Renal pelvis (tissue), 4 donors: ENCODE measurements around the gene PRR11. TPM values are rescaled to one million over a fixed set of nuclear protein-coding genes. Genes with fewer than 3 reads are reported as not detected.
"Not testable (repeated sequence)": the region's sequence is repeated elsewhere in the genome, so short reads cannot be mapped to it uniquely, and the experiment has no call there.

Experiments
- DNase-seq: peaks from one replicate; pipeline ENCODE4 v3.0.0-alpha.2; 2013
- polyA plus RNA-seq, 3 donors: library from polyadenylated mRNA; unstranded; fragments of 120-200 nt; gene quantifications; one replicate each; pipeline ENCODE4 v1.2.1, GENCODE V29; 2013; ENCODE audit not compliant: insufficient read length in 3 of 3

PRR11 gene
- polyA plus RNA-seq, 3 donors, result 17.1 to 19.6 (median 19.0) TPM

DNA sequence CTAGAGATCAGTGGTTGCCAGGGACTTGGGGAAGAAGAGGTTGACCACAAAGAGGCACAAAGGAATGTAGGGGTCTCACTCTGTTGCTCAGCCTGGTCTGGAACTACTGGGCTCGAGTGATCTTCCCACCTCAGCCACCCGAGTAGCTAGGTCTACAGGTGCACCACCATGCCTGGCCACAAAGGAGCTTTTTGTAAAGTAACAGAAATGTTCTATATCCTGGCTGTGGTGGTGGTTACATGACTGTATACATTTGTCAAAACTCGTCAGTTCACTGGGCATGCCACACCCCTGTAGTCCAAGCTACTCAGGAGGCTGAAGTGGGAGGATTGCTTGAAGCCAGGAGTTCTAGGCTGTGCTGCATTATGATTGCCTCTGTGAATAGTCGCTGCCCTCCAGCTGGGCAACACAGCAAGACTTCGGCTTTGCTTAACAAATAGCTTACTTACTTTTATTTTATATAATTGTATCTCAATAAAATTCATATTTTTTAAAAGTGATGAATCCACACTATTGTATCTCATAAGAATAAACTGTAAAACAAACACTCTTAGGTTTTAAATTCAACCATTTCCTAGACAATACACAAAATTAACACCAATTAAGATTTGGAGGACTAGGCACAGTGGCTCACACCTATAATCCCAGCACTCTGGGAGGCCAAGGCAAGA, 5.6 kb upstream of the PRR11 start:
- no peak for DNase-seq

DNA sequence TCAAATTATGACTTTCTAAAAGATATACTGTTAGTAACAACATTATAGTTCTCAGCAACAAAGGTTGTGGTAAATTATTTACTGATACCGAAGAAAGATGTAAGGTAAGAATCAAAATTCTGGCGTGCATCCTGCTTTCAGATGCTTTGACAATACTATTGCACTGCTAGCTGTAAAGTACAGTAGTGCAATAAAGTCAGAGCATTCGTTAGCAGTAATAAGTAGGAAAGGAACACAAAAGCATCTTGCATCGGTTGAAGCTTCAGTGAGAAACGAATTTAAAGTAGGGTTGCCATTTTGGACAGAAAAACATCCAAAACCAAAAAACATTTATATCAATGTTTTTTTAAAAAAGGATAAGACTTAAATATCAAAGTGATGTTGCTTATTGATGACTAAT, 4.5 kb upstream of the PRR11 start:
- no peak for DNase-seq

DNA sequence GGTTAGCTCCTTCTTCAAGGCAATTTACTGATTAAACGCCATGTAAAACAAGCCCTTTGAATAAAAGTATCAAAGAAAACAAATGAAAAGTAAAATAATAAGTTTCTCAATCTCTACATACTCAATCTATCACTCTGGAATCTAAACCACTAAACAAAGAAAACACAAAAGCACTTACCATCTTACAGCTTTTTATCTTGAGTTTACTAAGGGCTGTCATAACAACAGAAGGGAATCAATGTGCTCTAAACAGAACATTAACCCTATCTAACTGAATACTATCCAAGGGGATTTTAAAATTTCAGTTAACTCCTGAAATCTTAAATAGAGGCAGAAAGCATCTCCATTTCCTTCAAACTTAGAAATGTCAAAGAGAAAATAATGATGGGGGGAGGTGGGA, 4.0 kb upstream of the PRR11 start:
- no peak for DNase-seq

DNA sequence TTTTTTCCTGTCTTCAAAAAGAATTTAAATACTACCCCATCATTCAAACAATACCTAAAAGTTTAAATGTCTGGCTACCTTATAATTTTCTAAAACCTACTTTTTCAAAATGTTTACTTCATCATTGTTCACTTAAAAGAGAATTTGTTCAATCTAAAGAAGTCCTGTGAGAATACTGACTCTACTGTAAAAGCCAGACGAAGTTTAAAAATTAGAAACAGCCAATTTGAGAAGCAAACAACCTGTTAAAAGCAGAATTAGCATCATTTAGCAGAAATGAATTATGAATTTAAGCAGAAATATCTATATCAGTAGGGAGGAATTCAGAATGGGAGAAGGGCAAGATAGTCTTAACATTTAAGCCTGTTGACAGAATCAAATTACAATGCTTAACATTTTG, 2.6 kb upstream of the PRR11 start:
- no peak for DNase-seq

DNA sequence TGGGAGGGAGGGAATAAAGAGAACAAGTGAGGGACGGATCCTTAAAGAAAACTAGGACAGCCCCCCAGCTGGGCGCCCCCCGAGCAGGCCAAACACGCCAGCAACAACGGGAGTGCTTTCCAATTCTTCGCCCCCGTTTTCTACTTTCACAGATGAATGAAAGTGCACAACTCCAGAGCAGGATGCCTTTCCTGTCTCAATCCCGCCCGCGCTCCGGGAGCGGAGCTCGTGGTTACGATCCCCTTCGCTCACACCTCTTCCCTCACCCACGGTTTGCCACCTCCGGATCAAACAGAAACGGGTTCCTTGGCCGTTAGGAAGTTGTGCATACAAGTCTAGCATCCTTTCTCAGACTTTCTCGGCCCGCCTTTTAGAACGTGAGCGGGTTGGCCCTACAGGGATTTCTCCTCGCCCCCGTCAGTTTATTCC, 1.2 kb upstream of the PRR11 start:
- DNase-seq, result peak; percentile 49

DNA sequence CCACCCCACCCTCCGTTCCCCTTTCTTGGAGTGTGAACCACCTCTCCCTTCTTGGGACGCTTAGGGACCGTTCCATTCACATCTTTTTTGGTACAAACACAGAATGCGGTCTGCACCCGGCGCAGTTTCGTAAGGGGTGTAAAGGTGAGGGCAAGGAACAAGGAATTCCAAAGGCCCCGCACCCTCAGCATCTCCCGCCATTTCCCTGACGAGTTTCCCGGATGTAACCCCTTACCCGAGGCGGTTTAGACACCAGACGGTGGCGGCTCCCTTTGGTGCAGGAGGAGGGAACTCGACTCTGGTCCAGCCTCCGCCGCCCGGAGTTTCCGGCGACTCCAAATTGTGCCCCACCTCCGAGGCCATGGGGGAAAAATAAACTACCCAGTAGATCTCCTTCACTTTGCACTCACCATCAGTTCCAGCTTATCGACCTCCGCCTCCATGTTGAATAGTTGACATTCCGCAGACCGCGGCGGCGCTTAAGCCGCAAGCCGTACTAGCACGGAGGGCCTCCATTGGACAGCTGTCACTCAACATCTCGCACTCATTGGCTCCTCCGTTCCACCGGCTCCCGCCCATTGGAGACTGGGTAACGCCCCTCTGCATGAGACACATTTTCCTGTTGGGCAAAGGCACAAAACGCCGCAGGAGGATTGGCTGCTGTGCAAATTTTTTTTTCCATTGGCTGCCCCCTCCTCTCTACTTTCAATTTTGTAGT, 666 bp upstream of the PRR11 start, which contains the start of gene SKA2:
Gene SKA2 (minus strand): TSS at position 466 of the 718 bp plus-strand sequence. CDS start 23 bp downstream, at position 443.
- no peak for DNase-seq

DNA sequence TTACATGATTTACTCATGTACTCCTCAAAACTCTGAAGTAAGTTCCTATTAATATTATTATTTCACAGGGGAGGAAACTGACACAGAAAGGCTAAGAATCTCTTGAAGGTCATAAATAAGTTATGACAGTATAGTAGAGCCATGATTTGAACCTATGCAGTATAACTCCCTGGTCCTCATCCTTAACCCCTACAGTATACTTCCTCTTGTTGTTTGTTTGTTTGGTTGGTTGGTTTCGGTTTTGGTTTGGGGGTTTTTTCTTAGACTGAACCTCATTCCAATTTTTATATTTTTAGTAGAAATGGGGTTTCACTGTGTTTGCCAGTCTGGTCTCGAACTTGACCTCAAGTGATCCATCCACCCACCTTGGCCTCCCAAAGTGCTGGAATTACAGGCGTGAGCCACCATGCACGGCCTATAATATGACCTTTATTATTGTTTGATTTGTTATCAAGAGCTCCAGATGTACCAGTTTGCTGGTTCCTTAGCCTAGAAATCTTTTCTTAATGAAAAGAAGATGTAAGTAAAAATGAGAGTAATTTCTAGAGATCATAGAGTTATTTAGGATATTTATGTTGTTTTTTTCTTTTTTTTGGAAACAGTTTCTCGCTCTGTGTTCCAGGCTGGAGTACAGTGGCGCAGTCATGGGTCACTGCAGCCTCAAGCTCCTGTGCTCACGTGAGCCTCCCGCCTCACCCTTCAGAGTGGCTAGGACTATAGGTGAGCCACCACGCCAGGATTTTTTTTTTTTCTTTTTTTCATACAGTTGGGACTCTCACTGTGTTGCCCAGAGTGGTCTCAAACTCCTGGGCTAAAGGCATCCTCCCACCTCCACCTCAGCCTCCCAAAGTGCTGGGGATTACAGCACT, 4.8 kb downstream of the PRR11 start:
- DNase-seq, result no peak

DNA sequence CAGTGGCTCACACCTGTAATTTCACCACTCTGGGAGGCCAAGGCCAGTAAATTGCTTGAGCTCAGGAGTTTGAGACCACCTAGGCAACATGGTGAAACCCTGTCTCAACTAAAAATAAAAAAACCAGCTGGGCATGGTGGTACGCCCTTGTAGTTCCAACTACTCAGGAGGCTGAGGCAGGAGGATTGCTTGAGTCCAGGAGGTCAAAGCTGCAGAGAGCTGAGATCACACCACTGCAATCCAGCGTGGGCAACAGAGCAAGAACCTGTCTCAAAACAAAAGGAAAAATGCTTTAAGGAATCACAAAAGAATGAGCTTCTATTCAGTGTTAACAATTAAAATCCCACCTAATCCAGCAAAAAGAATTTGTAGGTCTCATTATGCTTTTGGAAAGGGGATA, 5.9 kb downstream of the PRR11 start:
- DNase-seq, result no peak

DNA sequence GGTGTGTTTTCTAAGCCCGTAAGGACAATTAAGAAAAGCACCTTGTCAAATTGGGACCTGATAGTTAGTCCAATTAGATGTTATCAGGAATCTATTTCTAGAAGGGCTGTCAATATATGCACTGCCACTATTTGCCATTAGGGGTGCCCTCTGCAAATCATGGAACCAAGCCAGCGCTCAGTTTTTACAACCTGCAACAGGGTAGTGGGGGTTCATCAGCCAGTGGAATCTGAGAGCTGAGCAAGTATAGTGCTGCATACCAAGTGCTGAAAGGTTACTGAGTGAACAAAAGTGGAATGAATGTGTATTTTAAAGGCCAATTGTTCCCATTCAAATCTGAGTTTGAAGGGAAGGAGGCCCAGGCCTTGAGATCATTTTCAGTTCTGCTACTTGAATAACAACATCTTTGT, 10.4 kb downstream of the PRR11 start:
- peak; percentile 40 for DNase-seq

DNA sequence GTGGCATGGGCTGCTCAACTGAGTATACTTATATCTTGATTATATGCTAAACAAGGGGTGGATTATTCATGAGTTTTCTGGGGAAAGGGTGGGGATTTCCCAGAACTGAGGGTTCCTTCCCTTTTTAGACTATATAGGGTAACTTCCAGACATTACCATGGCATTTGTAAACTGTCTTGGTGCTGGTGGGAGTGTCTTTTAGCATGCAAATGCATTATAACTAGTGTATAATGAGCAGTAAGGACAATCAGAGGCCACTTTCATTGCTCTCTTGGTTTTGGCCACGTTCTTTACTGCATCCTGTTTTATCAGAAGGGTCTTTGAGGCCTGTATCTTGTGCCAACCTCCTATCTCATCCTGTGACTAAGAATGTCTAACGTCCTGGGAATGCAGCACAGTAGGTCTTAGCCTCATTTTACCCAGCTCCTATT, 12.0 kb downstream of the PRR11 start:
- DNase-seq, result no peak

DNA sequence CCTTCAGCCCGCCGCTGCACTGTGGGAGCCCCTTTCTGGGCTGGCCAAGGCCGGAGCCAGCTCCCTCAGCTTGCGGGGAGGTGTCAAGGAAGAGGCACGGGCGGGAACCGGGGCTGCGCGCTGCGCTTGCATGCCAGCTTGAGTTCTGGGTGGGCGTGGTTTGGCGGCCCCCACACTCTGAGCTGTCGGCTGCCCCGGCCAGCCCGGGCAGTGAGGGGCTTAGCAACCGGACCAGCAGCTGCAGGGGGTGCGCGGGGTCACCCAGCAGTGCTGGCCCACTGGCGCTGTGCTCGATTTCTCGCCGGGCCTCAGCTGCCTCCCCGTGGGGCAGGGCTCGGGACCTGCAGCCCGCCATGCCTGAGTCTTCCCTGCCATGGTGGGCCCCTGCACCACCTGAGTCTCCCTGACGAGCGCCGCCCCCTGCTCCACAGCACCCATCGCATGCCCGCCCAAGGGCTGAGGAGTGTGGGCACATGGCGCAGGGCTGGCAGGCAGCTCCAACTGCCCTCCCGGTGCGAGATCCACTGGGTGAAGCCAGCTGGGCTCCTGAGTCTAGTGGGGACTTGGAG, 17.0 kb downstream of the PRR11 start:
- DNase-seq, result no peak

DNA sequence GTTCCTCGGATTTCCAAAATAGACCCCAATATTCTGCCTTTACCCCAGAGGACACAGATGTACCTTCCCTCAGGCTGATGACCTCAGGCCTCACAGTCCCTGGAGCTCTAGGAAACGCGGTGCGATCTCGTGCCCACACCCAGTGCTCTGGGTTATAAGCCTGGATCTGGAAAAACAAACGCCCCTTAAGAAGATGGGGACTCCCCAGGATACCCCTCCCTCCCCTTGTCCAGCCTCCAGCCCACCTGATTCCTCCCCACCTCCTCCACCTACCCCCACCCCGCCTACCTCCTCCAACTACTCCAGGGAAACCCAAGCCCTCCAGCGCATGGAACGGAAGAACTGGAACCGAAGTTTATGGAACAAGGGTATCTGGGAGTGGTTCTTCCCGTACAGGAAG, 19.1 kb downstream of the PRR11 start:
- DNase-seq, result no peak

DNA sequence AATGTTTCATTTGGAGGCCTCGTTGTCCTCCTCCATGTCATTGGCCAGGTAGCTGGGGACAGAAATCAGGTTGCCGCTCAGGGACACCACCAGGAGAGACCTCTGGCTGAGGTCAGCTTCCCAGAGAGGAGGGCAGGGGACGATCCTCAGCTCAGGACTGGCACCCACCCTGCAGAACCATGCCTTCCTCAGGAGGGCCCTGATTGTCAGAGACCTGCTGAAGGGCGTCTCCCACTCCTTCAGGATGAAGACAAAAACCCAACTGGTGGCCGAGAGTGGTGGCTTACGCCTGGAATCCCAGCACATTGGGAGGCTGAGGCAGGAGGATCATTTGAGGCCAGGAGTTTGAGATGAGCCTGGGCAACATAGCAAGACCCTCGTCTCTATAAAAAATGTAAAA, 19.5 kb downstream of the PRR11 start:
- no peak for DNase-seq

DNA sequence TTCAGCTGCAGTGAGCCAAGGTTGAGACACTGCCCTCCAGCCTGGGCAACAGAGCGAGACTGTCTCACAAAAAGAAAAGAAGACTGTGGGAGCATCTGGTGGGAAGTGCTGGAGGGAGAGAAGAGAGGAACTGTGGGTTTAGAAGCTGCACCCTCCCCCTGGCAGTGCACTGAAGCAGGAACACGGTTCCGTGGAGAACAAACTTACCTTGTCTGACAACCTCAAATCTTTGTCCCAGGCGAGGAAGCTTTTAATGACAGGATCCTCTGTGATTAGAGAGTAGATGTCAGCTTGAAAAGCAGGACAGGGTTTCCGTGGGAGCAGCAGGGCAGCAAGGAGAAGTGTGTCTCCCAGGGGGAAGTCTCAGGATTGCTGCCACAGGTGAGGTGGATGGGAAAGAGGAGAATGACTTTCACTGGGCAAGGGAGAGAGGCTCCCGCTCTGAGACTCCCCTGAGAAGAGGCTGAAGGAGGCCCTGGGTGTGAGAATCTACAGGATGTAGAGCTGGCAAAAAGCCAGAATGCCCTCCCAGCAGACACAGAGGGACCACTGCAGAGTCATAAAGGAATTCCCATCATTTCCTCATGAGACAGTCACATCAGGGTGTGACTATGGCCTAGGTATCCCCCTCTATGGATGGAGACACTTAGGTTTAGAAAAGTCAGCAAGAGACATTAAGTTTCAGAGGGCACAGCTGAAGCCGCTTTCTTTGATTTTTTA, 22.9 kb downstream of the PRR11 start:
- DNase-seq, result no peak

DNA sequence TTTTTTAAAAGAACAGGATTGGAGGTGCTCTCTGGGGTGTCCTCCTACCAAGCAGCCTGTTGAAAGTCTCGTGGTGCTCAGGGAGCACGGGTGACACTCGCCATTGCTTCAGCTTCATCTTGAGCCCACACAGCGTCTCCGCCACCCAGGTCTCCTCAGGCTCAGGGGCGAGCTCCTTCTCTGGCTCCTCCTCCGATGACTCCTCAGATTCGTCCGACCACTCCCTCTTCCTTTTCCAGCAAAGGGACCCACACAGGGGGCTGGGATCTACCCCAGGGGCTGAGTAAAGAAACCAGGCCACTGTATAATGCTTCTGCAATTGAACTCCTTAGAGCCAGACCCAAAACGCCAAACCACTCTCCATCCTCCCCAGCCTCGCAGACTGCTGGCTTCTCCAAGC, 24.1 kb downstream of the PRR11 start:
- DNase-seq, result not testable (repeated sequence)

DNA sequence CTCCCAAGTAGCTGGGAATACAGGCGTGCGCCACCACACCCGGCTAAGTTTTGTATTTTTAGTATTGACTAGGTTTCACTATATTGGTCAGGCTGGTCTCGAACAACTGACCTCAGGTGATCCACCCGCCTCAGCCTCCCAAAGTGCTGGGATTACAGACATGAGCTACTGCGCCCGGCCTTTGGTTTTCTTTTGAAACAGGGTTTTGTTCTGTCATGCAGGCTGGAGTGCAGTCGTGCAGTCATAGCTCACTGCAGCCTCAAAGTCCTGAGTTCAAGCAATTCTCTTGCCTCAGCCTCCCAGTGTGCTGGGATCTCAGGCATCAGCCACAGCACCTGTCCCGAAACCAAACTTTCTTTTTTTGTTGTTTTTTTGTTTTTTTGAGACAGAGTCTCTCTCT, 25.1 kb downstream of the PRR11 start:
- no peak for DNase-seq

DNA sequence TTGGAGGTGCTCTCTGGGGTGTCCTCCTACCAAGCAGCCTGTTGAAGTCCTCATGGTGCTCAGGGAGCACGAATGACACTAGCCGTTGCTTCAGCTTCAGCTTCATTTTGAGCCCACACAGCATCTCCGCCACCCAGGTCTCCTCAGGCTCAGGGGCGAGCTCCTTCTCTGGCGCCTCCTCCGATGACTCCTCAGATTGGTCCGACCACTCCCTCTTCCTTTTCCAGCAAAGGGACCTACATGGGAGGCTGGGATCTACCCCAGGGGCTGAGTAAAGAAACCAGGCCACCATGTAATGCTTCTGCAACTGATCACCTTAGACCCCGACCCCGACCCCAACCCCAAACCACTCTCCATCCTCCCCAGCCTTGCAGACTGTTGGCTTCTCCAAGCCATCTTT, 25.9 kb downstream of the PRR11 start:
- no peak for DNase-seq

DNA sequence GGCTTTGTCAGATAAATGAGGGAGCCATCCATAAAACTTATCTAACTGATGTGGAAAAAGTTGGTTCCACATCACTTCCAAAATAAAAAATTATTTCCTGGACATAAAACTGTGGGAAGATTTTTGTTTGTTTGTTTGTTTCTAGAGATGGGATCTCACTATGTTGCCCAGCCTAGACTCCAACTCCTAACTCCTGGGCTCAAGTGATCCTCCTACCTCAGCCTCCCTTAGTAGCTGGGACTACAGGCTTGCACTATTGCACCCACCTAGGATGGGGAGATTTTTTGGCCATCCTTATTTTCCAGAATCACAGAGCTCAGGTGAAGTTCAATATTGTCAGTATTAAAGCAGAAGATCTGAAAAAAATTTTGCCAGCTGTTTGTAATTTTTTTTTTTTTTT, 30.5 kb downstream of the PRR11 start:
- DNase-seq, result no peak

DNA sequence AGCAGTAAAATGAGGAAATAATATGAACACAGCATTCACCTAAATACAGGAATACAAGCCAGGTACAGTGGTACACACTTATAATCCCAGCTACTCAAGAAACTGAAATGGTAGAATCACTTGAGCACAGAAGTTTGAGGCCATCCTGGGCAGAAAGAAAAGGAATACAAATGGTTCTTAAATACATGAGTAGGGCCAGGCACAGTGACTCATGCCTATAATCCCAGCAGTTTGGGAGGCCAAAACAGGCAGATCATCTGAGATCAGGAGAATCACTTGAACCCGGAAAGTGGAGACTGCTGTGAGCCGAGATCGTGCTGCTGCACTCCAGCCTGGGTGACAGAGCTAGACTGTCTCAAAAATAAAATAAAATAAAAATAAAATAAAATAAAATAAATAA, 31.3 kb downstream of the PRR11 start:
- DNase-seq, result no peak

DNA sequence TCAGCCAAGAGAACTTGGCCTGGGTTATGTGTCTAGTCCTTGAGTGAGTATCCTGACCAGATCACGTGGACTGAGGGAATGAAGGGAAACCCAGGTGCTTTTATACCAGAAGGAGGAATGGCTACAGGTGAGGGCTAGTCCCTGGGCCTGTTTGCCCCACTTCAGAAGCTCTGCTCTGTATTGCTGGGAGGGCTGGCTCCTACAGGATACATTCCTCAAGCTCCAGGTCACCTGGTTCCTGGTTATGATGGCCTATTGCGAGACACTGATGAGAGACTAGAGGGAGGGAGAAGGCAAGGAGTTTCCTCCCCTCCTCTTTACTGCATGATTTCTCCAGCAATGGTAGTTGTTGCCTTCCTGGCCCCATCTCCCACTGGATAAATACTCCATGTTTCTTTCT, 35.3 kb downstream of the PRR11 start:
- DNase-seq, result no peak

DNA sequence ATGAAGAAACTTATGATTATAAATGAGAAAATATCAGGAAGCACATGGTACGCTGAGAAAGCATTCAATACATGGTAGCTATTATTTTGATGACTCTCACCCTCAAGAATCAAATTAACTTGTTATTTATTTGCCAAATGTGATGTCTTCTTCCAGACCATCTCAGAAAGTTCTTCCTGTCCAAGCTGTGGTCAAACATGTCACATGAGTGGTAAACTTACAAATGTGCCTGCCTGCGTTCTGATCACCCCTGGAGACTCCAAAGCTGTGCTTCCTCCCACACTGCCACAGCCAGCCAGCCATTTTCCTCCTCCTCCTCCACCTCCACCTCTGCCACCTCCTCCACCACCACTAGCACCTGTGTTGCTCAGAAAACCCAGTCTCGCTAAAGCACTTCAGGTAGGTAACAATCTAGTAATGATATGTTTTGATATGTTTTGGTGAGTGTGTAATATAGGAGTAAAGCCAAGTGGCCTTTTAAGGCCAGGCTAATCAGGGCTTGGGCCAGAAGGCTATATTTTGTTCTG, 37.9 kb downstream of the PRR11 start:
- no peak for DNase-seq
